ENCODE data around the gene RNU1-2. TPM values are rescaled to one million over a fixed set of nuclear protein-coding genes. Genes with fewer than 3 reads are reported as not detected.
"Not testable (repeated sequence)": the region's sequence is repeated elsewhere in the genome, so short reads cannot be mapped to it uniquely, and the experiment has no call there.

Gene RNU1-2
- total RNA-seq, 1 experiment from 2014 or later = not detected

GRCh38 chr1:16888860-16889816 lies 6.6 kb upstream of the RNU1-2 start:
- peak; percentile 52 for DNase-seq (ENCODE audit: low read depth)

- DNase-seq (ENCODE audit: low read depth) = not testable (repeated sequence)
These were observed 5.2 kb upstream of the RNU1-2 start for GRCh38 chr1:16890539-16891021.

- not testable (repeated sequence) for DNase-seq (ENCODE audit: low read depth)
These were observed 4.7 kb upstream of the RNU1-2 start for GRCh38 chr1:16891057-16891456.

DNA sequence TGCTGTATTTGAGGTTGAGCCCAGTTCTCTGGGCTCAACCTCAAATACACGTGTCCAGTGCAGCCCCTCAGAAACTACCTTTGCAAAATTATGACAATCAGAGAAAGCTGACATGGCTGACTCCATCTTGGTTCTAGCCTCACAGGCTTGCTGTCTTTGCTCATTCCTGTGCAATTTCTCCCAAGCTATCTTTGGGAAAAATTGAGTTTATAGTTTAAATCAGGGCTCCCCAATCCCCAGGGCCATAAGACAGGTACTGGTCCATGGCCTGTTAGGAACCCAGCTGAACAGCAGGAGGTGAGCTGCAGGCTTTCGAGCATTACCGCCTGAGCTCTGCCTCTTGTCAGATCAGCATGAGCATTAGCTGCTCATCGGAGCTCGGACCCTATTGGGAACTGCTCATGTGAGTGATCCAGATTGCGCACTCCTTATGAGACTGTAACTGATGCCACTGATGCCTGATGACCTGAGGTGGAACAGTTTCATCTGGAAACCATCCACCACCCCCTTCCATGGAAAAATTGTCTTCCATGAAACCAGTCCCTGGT lies 2.7 kb upstream of the RNU1-2 start:
- DNase-seq (ENCODE audit: low read depth) = not testable (repeated sequence)

- DNase-seq (ENCODE audit: low read depth) = not testable (repeated sequence)
These were observed 2.0 kb upstream of the RNU1-2 start for GRCh38 chr1:16893796-16894195.

- DNase-seq (ENCODE audit: low read depth) = not testable (repeated sequence)
These were observed 1.4 kb upstream of the RNU1-2 start for GRCh38 chr1:16894338-16894737.

- DNase-seq (ENCODE audit: low read depth) = not testable (repeated sequence)
These were observed 565 bp upstream of the RNU1-2 start for GRCh38 chr1:16895233-16895597.

DNA sequence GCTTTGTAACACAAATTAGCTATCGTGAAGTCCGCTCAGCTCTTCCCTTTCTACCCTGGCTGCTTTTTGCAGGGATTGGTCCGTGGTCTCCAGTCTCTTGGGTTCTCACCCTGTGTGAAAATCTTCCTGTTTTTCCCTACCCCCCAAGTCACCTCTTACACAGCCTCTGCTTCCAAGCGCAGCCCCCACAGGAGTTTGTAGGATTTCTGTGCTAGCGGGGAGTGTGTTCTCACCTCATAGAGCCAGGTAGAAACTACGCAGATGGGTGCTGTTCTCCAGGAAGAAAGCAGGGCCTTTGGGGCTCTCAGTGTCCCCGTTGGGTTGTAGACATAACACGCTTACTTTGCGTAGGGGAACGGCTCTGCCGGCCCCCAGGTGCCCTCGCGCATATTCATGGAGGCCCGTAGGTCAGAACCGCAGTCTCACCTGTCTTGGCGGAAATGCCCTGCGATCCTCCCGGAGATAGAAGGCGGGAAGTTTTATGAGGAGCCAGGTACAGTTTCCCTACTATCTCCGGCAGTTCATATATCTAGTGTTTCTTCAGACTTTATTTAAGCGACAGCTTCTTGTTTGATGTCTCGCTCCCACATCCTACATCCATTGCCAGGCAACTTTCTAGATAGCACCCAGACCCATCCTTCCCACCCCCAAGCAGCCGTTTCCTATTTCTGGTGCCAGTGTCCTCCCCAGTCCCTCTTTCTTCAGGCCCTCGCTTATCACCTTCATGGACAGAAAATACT lies 706 bp downstream of the RNU1-2 start:
- peak; percentile 92 for DNase-seq (ENCODE audit: low read depth)

- DNase-seq (ENCODE audit: low read depth) = not testable (repeated sequence)
These were observed 1.9 kb downstream of the RNU1-2 start for GRCh38 chr1:16897653-16898052.

GRCh38 chr1:16898298-16898697 lies 2.5 kb downstream of the RNU1-2 start:
- not testable (repeated sequence) for DNase-seq (ENCODE audit: low read depth)

- not testable (repeated sequence) for DNase-seq (ENCODE audit: low read depth)
These were observed 3.2 kb downstream of the RNU1-2 start for GRCh38 chr1:16899020-16899419.

DNA sequence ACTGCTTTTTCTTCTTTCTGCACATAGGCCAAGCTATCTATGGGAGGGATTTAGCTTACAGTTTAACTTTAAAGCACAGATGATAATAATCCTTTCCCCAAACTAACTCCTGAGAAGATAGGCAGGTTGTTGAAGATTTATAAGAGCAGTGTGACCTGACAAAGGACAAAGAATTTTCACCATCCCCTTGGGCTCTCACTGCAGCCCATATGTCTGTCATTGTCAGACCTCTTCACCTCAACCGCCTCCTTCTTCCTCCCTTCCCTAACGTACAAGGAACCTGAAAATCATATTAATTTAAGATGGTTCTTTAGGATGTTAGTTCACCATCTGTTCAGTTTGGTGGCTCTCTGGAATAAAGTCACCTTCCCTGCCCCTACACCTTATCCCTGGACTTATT lies 5.0 kb downstream of the RNU1-2 start:
- no peak for DNase-seq (ENCODE audit: low read depth)

GRCh38 chr1:16901371-16901770 lies 5.6 kb downstream of the RNU1-2 start:
- not testable (repeated sequence) for DNase-seq (ENCODE audit: low read depth)

- peak; percentile 56 for DNase-seq (ENCODE audit: low read depth)
These were observed 7.3 kb downstream of the RNU1-2 start for GRCh38 chr1:16903054-16903453.

GRCh38 chr1:16903458-16903796 lies 7.6 kb downstream of the RNU1-2 start:
- no peak for DNase-seq (ENCODE audit: low read depth)

DNA sequence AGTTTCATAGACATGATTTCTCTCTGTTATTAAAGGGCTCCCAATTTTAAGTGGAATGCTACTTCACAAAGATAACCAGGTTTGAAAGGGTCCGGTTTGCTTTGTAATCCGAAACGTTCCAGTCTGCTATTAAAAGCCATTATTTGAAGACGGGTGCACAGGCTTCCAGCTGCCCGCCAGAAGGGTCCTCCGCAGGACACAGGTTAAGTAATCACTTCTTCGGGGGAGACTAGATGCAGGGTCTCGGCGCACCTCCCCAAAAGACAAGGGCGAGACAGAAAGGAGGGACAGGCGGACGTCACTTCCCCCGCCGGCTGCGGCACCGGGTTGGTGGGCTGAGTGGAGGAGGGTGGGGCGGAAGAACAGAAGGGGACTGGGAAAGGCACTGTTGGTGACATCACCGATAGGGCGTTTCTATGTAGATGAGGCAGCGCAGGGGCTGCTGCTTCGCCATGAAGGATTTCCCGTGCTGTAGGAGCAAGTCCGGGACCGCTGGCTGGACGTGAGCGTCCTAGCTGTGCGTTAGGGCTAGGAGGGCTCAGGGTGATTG lies 8.9 kb downstream of the RNU1-2 start:
- DNase-seq (ENCODE audit: low read depth) = peak; percentile 96

DNA sequence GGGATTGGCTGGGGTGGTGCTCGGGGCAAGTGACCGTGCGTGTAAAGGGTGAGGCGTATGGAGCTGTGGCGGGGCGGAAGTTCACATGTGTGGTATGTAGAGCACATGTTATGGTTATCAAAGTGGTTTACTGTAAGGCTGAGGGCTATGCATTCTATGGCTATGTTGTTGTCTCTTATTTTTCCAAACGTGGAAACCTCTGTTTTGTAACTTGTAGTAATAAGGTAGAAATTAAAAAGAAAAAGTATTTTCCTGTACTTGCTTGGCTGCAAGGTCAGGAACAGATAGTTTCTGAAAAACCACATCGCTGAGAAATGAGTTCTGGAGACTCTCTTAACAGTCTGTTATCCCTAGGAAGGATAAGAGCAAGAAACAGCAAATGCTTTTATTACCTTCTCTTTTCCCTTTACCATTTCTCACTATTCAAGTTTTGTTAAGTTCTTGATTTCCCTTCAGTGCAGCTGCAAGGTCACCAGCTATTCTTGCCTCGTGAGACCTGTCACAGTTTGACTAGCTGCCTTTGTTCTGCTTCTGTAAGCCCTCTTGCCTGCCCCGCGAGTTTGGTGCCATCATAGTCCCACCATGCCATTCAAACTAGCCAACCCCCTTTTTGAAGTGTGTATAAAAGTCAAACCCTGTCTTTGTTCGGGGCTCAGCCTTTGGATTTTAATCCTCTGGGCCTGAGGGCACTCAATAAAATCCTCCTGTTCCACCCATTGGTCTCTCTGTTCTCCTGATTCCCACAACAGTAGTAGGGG lies 9.5 kb downstream of the RNU1-2 start:
- DNase-seq (ENCODE audit: low read depth) = peak; percentile 78

GRCh38 chr1:16905868-16906702 lies 10.3 kb downstream of the RNU1-2 start:
- DNase-seq (ENCODE audit: low read depth) = peak; percentile 20

- DNase-seq (ENCODE audit: low read depth) = no peak
These were observed 11.1 kb downstream of the RNU1-2 start for GRCh38 chr1:16906873-16907272.

All from LHCN-M2 (cell line).